GM18520 (cell line): Measurements from ENCODE around the gene TRAF3IP3.
"Not testable (repeated sequence)": the region's sequence is repeated elsewhere in the genome, so short reads cannot be mapped to it uniquely, and the experiment has no call there.

Source experiments
- ATAC-seq: cut with Tn5 transposase; IDR thresholded peaks from one replicate; pipeline ENCODE4 v1.9.1; 2021; ENCODE audit not compliant: unreplicated experiment

The TRAF3IP3 gene

DNA sequence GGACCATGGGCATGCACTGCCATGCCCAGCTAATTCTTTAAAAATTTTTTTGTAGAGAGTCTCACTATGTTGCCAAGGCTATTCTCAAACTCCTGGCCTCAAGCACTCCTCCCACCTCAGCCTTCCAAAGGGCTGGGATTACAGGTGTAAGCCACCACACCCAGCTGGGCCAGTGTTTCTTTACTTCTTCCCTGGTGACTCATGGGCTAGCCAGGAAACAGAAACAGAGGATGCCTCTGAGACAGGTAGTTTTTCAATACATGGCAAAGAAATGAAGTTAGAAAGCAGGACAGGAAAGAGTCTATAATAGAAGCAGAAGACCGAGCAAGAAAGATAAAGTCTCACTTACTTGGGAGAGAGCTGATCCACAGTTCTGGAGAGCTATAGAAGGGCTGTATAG is 36.1 kb downstream of the TRAF3IP3 start:
- no peak for ATAC-seq

- not testable (repeated sequence) for ATAC-seq
Measured at GRCh38 chr1:209793711-209794110, 37.9 kb downstream of the TRAF3IP3 start.

DNA sequence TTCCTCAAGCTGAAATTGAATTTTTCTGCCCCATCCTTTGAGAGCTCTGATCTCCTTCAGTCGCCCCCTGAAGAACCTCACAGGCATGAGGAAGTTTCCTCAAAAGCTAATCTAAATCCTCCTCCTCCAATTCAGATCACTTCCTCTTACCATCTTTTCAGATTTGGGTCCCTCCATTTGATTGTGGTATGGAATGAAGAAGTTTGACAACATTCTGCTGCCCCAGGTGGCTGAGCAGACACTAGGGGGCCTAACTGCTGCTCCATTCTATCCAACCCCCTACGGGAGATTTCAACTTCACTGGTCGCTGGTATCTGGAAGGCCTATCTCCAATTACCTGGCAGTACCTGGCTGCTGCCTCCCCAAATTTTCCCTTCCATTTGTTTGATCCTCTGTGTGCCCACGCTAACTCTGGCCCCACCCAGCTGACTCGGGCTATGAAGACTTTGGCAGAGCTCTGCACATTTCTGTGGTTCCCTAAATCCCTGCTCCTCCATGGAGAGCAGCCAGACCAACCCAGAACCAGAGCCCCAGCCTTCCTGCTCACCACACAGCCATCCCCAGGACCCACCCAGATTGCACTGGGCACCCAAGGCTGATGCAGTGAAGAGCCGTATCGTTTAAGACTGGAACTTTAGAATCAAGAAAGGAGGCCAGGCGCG is 42.3 kb downstream of the TRAF3IP3 start:
- no peak for ATAC-seq

DNA sequence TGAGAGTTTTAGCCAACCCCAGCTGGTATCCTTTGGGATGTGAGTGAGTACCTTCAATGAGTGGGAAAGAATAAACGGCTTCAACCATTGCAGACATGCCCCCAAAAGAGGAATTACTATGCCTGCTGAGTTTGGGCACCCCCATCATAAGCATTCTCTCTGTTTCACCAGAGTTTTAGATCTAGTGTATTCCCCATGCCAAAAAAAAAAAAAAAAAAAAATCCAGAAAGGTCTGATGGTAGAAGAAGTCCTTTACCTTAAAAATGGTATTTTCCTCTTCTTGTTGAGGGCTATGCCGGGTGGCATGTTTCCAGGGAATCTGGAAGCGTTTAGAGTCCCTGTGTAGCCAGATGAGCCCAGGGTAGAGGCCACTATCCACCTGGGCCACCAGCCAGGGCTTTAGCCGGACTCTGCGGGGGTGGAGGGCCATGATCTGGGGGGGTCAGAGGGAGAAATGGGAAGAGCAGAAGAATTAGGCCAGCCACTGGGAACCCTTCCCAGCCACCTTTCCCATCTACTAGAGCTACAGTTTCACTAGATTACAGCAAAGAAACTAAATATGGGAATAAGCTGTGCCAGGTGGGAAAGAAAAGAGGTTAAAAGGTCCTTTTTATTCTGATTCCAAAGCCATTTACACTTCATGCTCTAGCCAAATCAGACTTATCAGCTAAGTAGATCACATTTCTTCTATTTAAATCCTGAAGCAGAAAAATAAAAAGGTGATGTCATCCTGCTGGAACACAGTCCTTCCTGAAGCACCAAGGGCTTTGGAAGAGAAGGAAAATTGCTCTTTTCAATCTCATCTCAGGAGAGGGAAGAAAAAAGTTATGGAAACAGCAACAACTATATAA is 45.4 kb downstream of the TRAF3IP3 start:
- ATAC-seq = no peak

- ATAC-seq = no peak
Measured at GRCh38 chr1:209802117-209802779, 46.4 kb downstream of the TRAF3IP3 start.

GRCh38 chr1:209802780-209803152 is 46.9 kb downstream of the TRAF3IP3 start:
- no peak for ATAC-seq

DNA sequence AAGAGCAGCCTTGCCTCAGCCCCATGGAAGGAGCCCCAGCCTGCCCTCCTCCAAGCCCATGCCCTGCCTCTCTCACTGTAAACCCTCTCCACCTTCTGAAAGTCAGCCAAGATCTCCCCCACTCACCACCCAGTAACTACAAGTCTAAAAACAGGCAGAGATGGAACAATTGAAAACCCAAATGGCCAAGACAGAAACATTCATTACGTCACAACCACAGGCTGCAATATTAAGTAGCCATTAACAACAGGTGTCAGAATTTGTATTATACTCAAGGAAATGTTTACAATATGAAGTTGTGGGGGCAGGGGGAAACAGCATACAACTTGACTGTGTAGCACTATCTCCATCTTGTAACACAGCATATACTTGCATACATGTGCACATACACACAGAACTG is 47.7 kb downstream of the TRAF3IP3 start:
- ATAC-seq = no peak

- no peak for ATAC-seq
Measured at GRCh38 chr1:209805341-209805781, 49.5 kb downstream of the TRAF3IP3 start.

GRCh38 chr1:209805875-209806760 is 50.3 kb downstream of the TRAF3IP3 start, which contains the start of gene IRF6:
IRF6 (minus strand) TSS chr1:209806142; CDS start chr1:209801413, 4,729 bp downstream.
- no peak for ATAC-seq

DNA sequence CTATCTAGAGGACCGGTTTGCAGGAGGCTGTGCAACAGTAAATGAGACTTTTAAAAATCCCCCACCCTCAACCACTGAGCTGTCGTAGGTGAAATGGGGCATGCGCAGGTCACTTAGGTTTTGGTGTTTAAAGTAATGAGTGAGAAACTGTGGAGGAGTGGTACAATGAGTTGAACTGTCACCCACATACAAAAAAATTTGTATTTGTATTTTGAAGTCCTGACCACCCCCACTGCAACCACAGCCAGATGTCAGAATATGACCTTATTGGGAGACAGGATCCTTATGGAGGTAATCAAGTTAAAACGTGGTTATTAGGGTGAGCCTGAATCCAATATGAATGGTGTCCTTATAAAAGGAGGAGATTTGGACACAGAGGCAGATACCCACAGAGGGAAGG is 51.7 kb downstream of the TRAF3IP3 start:
- no peak for ATAC-seq

GRCh38 chr1:209808059-209808581 is 52.3 kb downstream of the TRAF3IP3 start:
- no peak for ATAC-seq

GRCh38 chr1:209809611-209810010 is 53.8 kb downstream of the TRAF3IP3 start:
- no peak for ATAC-seq

GRCh38 chr1:209810783-209811182 is 54.9 kb downstream of the TRAF3IP3 start:
- no peak for ATAC-seq

- no peak for ATAC-seq
Measured at GRCh38 chr1:209813902-209814301, 58.0 kb downstream of the TRAF3IP3 start.

DNA sequence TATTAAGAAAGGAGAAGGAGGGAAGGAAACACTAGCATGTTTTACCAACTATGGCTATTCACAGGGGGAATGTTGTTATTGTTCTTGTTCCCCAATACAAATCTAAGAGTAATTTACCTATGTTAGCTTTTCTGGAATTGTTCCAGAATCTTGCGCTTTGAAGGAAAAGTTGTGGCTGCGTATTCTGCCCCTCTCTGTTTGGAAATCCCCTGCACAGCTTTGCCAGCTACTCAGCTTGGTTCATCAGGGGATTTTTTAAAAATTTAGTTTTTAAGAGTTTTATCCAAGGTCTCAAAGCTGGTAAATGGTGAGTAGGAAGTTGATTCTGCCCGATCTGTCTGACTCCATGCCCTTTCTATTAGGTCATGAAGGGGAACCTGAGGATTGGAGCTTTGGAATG is 59.6 kb downstream of the TRAF3IP3 start:
- no peak for ATAC-seq

DNA sequence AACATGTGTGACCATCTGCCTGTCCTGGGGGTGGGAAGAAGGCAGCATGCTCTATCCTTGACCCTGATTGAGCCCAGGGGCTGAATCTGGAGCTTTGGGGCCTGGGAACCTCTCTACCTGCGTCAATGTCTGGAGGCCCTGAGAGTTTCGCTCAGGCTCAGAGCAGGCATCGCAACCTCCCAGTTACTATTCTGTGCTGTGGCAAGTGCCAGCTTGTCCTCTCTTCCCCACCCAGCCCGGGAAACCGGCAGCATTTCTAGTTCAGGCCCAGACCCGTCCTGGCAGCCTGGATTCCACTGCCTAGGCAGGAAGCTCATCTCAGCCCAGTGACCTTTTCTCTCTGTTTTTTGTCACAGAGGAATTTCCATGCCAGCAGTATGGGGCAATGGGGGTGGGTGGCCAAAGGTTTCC is 60.1 kb downstream of the TRAF3IP3 start:
- no peak for ATAC-seq

DNA sequence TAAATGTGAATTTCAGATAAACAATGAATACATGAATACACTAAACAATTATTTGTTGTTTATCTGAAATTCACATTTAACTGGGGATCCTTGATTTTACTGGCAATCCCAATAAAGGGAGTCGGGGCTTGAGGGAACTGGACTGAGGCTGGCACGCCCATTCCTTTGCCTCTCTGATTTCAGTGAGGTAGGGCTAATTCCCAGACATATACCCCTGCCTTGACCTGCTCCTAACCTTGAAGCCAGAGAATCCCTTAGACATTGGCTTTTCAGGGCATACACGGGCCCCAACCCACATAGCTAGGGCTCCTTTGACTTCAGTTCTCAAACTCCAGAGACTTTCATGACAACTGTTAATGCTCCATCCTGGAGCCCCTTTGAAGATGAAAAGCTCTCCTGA is 61.1 kb downstream of the TRAF3IP3 start:
- no peak for ATAC-seq

DNA sequence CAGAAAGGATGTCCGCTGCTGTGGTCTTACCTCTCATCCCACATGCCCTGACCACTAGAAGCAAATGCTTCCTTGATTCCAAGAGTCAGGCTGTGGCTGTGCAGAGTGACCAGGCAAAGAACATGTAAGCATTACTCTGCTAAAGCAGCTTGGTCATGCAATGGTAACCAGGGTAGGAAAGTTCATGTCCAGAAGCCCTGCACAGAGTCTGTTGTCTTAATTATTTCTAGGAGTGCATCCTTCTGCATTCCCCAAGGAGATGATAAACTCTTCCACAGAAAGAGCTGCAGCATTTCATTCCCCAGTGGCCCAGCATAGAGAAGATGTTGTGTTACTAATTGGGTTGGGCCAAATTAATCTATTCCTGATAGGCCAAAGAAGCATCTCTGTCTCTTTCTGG is 61.8 kb downstream of the TRAF3IP3 start:
- ATAC-seq = no peak

GRCh38 chr1:209819058-209819457 is 63.2 kb downstream of the TRAF3IP3 start:
- no peak for ATAC-seq

DNA sequence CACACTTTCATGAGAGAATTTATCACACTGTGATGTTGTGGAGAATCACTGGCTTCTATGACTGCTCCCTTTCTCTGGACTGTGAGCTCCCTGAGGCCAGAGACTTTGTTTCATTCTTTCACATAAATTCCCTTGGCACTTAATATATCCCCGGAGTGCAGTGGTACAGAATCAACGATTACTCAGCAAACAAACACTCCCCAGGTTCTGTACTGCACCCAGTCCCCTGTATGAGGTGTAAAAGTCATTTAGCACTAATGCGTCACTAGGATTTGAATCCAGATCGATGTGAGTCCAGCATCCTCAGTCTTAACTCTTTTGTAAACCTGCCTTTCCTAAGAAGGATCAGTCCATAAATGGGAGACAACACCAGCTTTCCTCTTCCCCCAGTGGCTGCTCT is 65.1 kb downstream of the TRAF3IP3 start:
- ATAC-seq = no peak

- ATAC-seq = no peak
Measured at GRCh38 chr1:209822706-209823105, 66.9 kb downstream of the TRAF3IP3 start.
